ENCODE measurements around the gene NRIP1. TPM values are rescaled to one million over a fixed set of nuclear protein-coding genes. Genes with fewer than 3 reads are reported as not detected.

Gene NRIP1
- total RNA-seq, 1 donor from 2014 or later, result 81.1 TPM

- no peak for TF ChIP-seq CTCF (conservative IDR thresholded peaks at IDR 0.05; ENCODE audit: low read depth, low read length)
- no peak for DNase-seq (ENCODE audit: low read depth)
- H3K4me3 ChIP-seq (ENCODE audit: low read depth, low read length), result no peak overlapping the region
Observed at GRCh38 chr21:14993115-14993514, 71.7 kb downstream of the NRIP1 start.

GRCh38 chr21:14991957-14992356 lies 72.8 kb downstream of the NRIP1 start:
- H3K4me3 ChIP-seq (ENCODE audit: low read depth, low read length), result no peak overlapping the region
- TF ChIP-seq CTCF (conservative IDR thresholded peaks at IDR 0.05; ENCODE audit: low read depth, low read length), result no peak
- peak; percentile 80 for DNase-seq (ENCODE audit: low read depth)

GRCh38 chr21:14989359-14989758 lies 75.4 kb downstream of the NRIP1 start:
- no peak for TF ChIP-seq CTCF (conservative IDR thresholded peaks at IDR 0.05; ENCODE audit: low read depth, low read length)

GRCh38 chr21:14988760-14989159 lies 76.0 kb downstream of the NRIP1 start:
- DNase-seq (ENCODE audit: low read depth), result no peak
- H3K4me3 ChIP-seq (ENCODE audit: low read depth, low read length), result no peak overlapping the region
- TF ChIP-seq CTCF (conservative IDR thresholded peaks at IDR 0.05; ENCODE audit: low read depth, low read length), result no peak

More at GRCh38 chr21:14989359-14989758, 75.4 kb downstream of the NRIP1 start:
- DNase-seq (ENCODE audit: low read depth), result no peak
- no peak overlapping the region for H3K4me3 ChIP-seq (ENCODE audit: low read depth, low read length)

GRCh38 chr21:14987370-14988170 lies 77.2 kb downstream of the NRIP1 start:
- TF ChIP-seq CTCF (conservative IDR thresholded peaks at IDR 0.05; ENCODE audit: low read depth, low read length), result no peak
- DNase-seq (ENCODE audit: low read depth), result peak; percentile 48
- no peak overlapping the region for H3K4me3 ChIP-seq (ENCODE audit: low read depth, low read length)

GRCh38 chr21:14985306-14985705 lies 79.5 kb downstream of the NRIP1 start:
- no peak overlapping the region for H3K4me3 ChIP-seq (ENCODE audit: low read depth, low read length)
- DNase-seq (ENCODE audit: low read depth), result no peak
- no peak for TF ChIP-seq CTCF (conservative IDR thresholded peaks at IDR 0.05; ENCODE audit: low read depth, low read length)

- DNase-seq (ENCODE audit: low read depth), result no peak
- no peak for TF ChIP-seq CTCF (conservative IDR thresholded peaks at IDR 0.05; ENCODE audit: low read depth, low read length)
- H3K4me3 ChIP-seq (ENCODE audit: low read depth, low read length), result no peak overlapping the region
Observed at GRCh38 chr21:14982336-14982735, 82.5 kb downstream of the NRIP1 start.

Data from epithelial cell of proximal tubule (primary cell).